ENCODE results near the gene PLXND1. TPM values are rescaled to one million over a fixed set of nuclear protein-coding genes. Genes with fewer than 3 reads are reported as not detected.
A peak's percentile ranks its signal among the peaks of the same experiment; 100 is the strongest.

The PLXND1 gene
- total RNA-seq, 3 donors from 2014 or later (not counting 1 experiment from before 2014, with no cell fraction given) = 135 to 214 (median 189) TPM

DNA sequence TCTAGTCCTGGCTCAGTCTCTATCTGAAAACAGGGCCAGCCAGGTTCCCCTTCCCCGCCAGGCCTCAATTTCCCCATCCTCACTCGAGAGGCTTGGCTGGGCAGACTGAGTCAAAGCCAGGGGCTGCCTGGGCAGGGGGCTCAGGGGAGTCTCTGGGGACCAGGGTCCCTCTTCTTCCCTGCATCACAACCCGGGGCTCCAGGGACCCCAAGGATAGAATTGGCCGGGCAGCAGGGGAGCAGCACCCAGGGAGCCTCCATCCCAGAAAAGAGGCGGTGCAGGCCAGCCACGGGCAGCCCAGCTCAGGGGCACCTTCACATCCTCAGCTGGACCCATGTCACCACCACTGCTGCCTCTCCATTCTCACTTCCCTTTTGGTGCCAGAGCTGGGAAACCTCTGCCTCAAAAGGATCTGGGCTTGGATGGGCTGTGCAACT is 13.3 kb upstream of the PLXND1 start:
- no peak for ATAC-seq
- Mint-ChIP-seq H3K9me3 (no peaks in the 10 kb centered on the region), H3K36me3 (no peaks in the 10 kb centered on the region), H3K27me3 (ENCODE audit: low read depth in 2 of 2) (peaks cover 0 to 8% of the 10 kb centered on the region in 2 donors), H3K4me3 (no peak overlapping the region), H3K4me1 (peaks cover 10 to 31% of the 10 kb centered on the region in 2 donors), H3K27ac (no peak overlapping the region)
- H3K36me3 ChIP-seq (ENCODE audit: control insufficient read depth, insufficient read depth, low read length) = no peaks in the 10 kb centered on the region
- H3K27me3 ChIP-seq (ENCODE audit: control insufficient read depth, insufficient read depth, low read length) = no peaks in the 10 kb centered on the region
- intact Hi-C loops (cut with micrococcal nuclease) = loop anchor here (10.0 kb wide), 1 partner anchor 475 kb away; no protein-coding TSS in a partner anchor
- no peak overlapping the region for H3K27ac ChIP-seq (ENCODE audit: low read length)
- WGBS (ENCODE audit: insufficient coverage) = 88% methylated on average over 6 of the region's 6 CpGs
- TF ChIP-seq, protein P1, sequence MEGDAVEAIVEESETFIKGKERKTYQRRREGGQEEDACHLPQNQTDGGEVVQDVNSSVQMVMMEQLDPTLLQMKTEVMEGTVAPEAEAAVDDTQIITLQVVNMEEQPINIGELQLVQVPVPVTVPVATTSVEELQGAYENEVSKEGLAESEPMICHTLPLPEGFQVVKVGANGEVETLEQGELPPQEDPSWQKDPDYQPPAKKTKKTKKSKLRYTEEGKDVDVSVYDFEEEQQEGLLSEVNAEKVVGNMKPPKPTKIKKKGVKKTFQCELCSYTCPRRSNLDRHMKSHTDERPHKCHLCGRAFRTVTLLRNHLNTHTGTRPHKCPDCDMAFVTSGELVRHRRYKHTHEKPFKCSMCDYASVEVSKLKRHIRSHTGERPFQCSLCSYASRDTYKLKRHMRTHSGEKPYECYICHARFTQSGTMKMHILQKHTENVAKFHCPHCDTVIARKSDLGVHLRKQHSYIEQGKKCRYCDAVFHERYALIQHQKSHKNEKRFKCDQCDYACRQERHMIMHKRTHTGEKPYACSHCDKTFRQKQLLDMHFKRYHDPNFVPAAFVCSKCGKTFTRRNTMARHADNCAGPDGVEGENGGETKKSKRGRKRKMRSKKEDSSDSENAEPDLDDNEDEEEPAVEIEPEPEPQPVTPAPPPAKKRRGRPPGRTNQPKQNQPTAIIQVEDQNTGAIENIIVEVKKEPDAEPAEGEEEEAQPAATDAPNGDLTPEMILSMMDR (IDR thresholded peaks at IDR 0.05) = no peak
- no peaks in the 10 kb centered on the region for H3K9me3 ChIP-seq (ENCODE audit: control insufficient read depth, insufficient read depth, low read length)
- H3K4me3 ChIP-seq (ENCODE audit: low read length) = no peak overlapping the region
- H3K4me1 ChIP-seq (ENCODE audit: control insufficient read depth, insufficient read depth, low read length) = peaks cover 32% of the 10 kb centered on the region
- DNase-seq = no peak

DNA sequence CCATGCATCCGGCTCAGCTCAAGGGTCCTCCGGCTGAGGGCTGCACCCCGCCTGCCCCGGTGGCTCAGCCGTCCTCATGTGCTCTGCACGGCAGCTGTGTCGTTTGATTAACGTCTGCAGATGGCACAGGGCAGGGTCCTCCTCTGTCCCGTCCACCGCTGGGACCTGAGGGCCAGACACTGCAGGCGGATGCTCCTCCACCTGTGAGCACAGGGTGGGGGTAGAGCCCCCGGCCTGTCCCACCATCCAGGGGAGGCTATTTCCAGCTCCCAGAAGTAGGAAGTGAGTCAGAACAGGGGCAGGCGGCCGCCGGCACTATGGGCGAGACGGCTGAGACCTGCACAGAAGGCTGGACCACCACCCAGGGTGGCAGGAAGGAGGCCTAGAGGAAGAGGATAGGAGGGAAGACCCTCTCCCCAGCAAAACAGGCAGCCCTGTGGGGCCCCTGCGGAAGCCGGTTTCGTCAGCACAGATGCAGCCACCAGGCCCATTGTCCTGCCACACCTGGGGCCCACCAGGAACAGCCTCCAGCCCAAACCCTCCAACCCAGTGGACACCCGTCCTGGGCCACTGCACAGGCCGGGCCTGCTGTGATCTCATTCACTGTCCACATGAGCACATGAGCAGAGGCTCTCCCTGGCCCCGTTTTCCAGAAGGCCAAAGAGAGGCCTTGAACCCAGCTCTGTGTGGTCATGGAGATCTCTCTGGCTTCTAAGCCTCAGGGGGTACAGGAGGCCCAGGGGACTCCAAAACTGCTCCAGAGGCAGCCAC is 12.6 kb upstream of the PLXND1 start:
- WGBS (ENCODE audit: insufficient coverage) = 56% methylated on average over 23 of the region's 23 CpGs
- Histone ChIP-seq H3K4me1 (ENCODE audit: control insufficient read depth, insufficient read depth, low read length) (peaks cover 26% of the 10 kb centered on the region), H3K36me3 (ENCODE audit: control insufficient read depth, insufficient read depth, low read length) (no peaks in the 10 kb centered on the region), H3K9me3 (ENCODE audit: control insufficient read depth, insufficient read depth, low read length) (no peaks in the 10 kb centered on the region), H3K4me3 (ENCODE audit: low read length) (no peak overlapping the region), H3K27ac (ENCODE audit: low read length) (no peak overlapping the region), H3K27me3 (ENCODE audit: control insufficient read depth, insufficient read depth, low read length) (no peaks in the 10 kb centered on the region)
- TF ChIP-seq, protein P1 (IDR thresholded peaks at IDR 0.05) = no peak
- peak overlapping the region in 1 of 2 donors; percentile 68 for H3K27ac Mint-ChIP-seq
- ATAC-seq = no peak
- peaks cover 0 to 8% of the 10 kb centered on the region in 2 donors for H3K27me3 Mint-ChIP-seq (ENCODE audit: low read depth in 2 of 2)
- no peaks in the 10 kb centered on the region for H3K9me3 Mint-ChIP-seq
- H3K4me1 Mint-ChIP-seq = peaks cover 12 to 32% of the 10 kb centered on the region in 2 donors
- no peaks in the 10 kb centered on the region for H3K36me3 Mint-ChIP-seq
- H3K4me3 Mint-ChIP-seq = no peak overlapping the region
- intact Hi-C loops (cut with micrococcal nuclease) = no loop called here
- DNase-seq = no peak

DNA sequence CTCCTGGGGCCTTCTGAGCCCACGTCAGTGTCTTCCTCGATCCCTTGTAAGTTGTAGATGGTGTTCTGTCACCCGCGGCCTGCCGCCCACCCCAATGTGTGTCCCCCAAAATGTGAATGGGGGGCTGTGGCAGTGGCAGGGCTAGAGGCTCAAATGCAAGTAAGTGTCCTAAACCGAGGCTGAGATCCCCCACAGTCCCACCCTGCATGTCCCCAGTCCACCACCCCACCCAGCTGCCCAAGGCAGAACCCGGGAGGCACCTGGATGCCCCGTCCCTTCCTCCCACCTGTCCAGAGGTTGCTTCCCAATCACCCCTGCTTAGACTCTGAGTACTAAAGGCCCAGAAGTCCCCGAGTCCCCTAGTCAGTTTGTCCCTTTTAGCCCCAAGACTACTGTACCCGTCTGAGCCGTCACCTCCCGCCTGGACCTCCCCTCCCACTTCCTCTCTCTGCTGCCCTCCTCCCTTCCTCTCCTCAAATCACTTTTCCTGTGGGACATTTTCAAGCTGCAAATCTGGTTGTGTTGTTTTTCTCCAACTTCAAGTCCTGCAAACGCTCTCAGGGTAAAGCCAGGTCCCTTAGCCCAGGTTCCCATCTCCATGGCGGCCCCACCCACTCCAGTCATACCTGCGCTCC is 11.8 kb upstream of the PLXND1 start:
- Histone ChIP-seq H3K36me3 (ENCODE audit: control insufficient read depth, insufficient read depth, low read length) (no peaks in the 10 kb centered on the region), H3K4me3 (ENCODE audit: low read length) (no peak overlapping the region), H3K9me3 (ENCODE audit: control insufficient read depth, insufficient read depth, low read length) (no peaks in the 10 kb centered on the region), H3K27ac (ENCODE audit: low read length) (no peak overlapping the region), H3K27me3 (ENCODE audit: control insufficient read depth, insufficient read depth, low read length) (no peaks in the 10 kb centered on the region), H3K4me1 (ENCODE audit: control insufficient read depth, insufficient read depth, low read length) (peaks cover 26% of the 10 kb centered on the region)
- H3K36me3 Mint-ChIP-seq = no peaks in the 10 kb centered on the region
- no peak for DNase-seq
- 61% methylated on average over 15 of the region's 15 CpGs for WGBS (ENCODE audit: insufficient coverage)
- H3K27ac Mint-ChIP-seq = peak overlapping the region in 1 of 2 donors; percentile 68
- no peak for ATAC-seq
- peaks cover 0 to 8% of the 10 kb centered on the region in 2 donors for H3K27me3 Mint-ChIP-seq (ENCODE audit: low read depth in 2 of 2)
- intact Hi-C loops (cut with micrococcal nuclease) = no loop called here
- no peak overlapping the region for H3K4me3 Mint-ChIP-seq
- H3K4me1 Mint-ChIP-seq = peaks cover 12 to 32% of the 10 kb centered on the region in 2 donors
- H3K9me3 Mint-ChIP-seq = no peaks in the 10 kb centered on the region
- TF ChIP-seq, protein P1 (IDR thresholded peaks at IDR 0.05) = no peak
